ENCODE results near the gene TBC1D17.

The TBC1D17 gene

DNA sequence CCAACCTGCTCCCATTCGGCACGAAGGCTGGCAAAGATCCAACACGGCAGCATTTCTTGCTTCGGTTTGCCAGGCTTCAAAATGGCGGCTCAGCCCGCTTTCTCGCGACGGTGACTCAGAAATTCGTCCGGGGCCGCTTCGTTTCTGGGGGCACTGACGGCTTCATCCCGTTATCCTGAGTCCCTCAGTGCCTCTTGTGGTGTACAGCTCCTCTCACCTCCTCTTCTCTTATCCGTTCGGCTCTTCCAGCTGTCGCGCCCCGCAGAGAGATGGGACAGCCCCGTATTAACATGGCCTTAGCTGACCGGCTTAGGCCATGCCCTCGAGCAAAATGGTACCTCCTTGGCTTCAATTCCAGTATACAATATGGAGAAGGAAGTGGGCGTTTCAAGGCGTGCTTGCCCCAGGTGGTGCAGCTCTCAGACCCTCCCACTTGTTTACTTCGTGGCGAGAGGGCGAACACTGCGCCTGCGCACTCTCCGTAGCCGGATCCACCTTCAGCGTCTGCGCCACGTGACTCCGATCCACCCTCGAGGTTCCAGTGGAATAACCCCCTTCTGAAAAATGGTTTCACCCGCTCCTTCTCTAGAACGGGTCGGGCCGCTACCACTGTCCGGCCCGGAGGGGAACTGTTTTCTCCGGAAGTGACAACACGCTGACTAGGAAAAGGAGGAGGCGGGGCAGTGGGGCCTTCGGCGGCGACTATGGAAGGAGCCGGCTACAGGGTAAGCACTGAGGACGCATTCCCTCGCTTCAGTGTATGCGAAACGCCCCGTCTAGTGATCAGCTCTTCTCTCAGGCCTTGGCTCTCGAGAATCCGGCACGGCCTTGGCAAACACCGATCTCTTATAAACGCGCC is at the start of gene TBC1D17, which contains the start of gene AKT1S1:
TSS of gene TBC1D17 (plus strand) at position 683 of the 859 bp plus-strand sequence. CDS start at position 705, 22 bp downstream.
TSS of gene AKT1S1 (minus strand) at position 336 of the 859 bp plus-strand sequence. CDS start 4,060 bp downstream, outside the sequence.
- DNase-seq = peak; percentile 99 to 100 (median 100)

DNA sequence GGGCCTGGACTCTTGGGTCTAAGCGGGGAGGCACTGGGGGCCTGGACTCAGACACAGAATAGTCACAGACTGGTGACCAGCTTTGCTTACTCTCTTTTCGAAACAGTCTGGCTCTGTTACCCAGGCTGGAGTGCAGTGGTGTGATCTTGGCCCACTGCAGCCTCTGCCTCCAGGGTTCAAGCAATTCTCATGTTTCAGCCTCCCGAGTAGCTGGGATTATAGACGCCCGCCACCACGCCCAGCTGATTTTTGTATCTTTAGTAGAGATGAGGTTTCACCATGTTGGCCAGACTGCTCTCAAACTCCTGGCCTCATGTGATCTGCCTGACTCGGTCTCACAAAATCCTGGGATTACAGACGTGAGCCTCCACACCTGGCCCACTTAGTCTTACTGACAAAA is 48.3 kb upstream of the TBC1D17 start:
- DNase-seq = no peak

DNA sequence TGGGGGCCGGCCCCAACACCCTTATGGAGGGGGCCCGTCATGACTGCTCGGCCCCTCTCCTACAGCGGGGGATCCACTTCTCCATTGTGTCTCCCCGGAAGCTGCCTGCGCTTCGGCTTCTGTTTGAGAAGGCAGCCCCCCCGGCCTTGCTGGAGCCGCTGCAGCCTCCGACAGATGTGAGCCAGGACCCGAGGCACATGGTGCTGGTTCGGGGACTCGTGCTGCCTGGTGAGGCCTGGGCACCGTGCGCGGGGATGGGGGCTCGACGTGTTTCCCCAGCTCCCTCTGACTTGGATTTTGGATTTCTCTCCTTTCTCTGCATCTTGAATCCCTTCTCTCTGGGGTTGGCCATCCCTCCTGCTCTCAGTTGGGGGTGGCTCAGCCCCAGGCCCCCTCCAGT is 47.8 kb upstream of the TBC1D17 start:
- no peak for DNase-seq

DNA sequence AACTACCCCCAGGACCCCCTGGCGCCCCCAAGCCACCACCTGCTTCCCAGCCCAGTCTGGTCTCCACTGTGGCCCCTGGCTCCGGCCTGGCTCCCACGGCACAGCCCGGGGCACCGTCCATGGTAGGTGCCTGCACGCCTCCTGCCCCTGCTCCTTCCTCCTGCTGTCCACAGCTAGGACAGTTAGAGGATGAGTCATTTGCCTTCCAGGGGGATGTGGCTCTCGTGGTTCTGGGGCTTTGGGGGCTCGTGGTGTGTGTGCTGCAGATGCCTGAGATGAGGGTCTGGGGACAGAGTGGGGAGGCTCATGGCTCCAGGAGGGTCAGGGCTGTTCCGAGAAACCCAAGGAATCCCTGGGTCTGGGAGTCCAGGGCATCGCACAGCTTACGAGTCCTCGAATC is 46.7 kb upstream of the TBC1D17 start:
- DNase-seq = no peak

DNA sequence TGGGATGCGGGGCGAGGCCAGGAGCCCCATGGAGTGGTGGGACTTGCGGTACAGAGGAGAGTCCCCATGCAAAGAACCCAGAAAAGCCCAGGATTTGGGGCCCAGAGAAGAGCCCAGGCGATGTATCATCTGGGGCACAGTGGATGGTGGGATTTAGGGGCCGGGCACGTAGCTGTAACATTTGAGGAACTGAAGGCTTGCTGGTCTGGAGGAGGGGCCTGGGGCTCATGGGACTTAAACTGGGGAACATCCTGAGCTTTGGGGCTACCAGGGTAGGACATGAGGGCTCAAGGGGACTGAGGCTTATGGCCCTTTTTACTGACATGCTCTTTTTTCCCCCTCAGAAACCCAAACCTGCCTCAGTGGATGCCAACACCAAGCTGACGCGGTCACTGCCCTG is 45.9 kb upstream of the TBC1D17 start:
- DNase-seq = no peak

DNA sequence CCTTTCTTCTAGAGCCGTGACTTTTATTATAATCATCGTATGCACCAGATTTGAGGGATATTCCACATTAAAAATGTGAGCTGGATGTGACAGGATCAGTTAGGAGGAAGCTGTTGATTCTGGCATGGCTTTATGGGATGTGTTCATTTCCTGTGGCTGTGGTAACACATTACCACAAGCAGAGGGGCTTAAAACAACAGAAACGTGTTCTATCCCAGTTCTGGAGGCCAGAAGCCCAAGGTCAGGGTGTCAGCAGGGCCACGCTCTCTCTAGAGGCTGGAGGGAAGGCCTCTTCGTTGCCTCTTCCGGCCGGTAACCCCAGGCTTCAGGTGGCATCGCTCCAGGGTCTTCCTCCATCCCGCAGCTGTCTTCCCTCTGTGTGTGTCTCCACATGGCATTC is 44.9 kb upstream of the TBC1D17 start:
- DNase-seq = no peak

DNA sequence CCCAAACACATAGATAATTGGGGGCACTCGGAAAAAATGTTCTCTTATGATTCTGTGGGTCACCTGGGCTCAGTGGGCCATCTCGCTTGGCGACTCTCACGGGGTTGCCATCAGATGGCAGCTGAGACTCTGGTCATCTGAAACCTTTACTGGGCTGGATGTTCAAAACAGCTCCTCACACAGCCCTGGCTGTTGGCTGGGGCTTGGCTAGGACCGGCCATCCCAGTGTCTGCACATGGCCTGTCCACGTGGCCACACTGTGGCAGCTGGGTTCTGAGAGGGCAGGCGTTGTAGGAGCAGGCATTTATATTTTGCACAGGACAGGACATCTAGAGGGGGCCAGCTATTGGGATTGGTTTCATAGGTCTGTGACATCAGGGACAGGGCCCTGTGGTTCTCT is 43.9 kb upstream of the TBC1D17 start:
- no peak for DNase-seq

DNA sequence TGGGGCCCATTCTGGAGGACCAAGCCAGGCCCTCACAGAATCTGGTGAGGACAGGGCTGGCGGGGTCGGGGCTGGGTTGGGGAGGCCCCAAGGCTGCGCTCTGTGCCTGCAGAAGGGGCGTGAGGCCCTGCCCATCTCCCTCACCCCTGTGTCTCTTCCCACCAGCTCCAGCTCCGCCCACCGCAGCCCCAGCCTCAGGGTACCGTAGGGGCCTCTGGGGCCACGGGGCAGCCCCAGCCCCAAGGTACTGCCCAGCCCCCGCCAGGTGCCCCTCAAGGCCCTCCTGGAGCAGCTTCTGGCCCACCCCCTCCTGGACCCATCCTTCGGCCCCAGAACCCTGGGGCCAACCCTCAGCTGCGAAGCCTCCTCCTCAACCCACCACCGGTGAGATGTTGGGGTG is 41.9 kb upstream of the TBC1D17 start:
- no peak for DNase-seq

DNA sequence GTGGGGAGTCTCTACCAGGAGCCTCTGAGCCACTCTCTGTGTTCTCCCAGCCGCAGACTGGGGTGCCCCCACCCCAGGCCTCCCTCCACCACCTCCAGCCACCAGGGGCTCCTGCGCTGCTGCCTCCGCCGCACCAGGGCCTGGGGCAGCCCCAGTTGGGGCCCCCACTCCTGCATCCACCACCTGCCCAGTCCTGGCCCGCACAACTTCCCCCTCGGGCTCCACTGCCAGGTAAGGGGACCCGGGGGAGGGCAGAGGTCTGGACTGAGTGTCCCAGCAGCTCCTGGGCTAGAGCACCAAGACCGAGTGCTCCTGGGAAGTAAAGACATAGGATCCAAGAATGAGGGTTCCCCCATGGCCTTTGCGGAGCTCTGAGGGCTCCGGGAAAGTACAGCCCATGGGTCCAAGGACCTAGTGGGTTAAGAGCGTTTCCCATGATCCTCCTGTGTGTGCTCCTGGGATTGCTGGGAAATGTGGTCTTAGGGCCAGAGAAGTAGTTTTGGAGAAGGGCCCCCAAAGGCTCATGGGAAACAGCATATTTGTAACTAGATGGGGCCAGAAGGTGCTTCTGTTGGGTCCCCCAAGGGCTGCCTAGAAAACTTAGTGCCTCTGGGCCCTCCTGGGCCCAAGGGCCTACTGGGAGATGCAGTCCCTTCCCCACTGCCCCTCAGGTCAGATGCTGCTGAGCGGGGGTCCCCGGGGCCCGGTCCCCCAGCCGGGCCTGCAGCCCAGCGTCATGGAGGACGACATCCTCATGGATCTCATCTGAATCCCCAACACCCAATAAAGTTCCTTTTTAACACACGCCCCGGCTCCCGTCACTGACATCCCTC is 41.1 kb upstream of the TBC1D17 start:
- no peak for DNase-seq

DNA sequence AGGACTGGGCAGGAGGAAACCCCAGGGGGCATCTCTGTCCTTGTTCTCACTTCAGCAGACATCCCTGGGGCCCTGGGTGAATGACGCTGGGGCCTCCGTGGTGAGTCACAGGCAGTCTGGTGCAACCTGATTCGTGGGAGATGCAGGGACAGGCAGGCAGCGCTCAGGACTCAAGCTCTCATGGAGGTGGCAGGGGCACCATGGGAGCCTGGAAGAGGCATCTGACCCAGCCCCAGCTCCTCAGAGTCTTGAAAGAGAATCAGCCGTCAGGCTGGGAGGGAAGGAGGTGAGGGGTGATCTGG is 40.5 kb upstream of the TBC1D17 start:
- no peak for DNase-seq

DNA sequence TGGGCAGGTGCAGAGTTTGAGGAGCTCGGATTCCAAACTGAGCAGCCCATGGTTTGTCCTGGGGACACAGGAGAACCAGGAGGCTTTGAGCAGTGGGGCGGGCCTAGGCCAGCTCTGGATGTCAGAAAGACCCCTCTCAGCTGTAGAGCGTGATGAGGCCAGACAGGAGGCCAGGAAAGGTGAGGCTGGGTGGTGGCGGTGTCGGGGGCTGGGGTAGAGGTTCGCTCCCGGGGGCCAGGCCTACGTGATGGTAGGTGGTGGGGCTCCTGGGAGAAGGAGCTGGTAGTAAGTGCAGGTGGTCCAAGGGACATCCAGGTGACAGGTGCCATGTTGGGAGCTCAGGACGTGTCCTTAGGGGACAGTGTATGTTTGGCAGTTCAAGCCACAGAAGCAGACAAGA is 40.1 kb upstream of the TBC1D17 start:
- DNase-seq = no peak

DNA sequence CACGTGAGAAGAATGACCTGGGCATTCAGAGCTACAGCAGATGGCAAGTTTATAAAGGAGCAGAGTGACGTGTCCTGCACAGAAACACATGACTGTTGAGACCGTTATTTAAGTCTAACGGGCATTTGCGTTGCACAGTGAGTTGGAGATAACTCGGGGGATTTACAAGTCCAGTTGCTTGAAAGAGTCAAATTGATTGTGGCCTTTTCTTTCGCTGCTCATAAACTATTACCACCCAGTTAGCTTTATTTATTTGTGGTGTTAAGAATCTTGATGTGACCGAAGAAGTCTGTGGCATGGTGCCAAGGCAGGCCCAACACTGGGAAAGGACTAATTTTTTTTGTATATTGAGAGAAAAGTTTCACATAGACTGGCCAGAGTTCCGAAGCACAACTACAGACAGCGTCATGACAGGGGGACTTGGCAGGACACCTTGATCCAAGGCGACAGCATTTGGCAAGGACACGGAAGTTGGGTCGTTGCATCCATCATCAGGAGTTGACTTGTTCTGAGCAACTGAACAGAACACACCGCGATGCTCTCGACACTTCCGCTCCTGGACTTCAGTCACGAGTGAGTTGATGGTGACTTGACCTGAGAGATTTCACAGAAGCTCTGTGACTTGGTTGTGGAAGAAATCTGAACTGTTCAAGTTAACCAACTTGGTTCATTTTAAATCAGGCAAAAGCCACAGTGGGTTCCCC is 38.5 kb upstream of the TBC1D17 start:
- no peak for DNase-seq

DNA sequence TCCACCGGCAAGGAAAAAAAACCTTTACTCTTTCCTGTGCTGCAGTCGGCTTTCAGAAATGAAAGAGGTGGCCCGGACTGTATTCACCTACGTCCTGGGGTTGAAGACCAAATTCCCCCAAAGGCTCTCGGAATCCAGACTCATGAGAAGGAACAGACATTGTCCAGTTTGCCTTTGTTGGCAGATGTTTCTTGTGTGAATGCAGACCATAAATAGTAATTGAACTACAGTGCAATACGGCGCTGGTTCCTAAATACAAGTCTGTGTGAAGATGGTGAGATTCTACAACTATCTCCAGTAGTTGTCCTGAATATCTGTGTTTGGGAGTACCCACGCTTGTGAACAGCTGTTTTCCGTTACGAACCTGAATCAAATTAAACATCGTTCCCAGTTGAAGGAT is 37.8 kb upstream of the TBC1D17 start:
- DNase-seq = no peak

DNA sequence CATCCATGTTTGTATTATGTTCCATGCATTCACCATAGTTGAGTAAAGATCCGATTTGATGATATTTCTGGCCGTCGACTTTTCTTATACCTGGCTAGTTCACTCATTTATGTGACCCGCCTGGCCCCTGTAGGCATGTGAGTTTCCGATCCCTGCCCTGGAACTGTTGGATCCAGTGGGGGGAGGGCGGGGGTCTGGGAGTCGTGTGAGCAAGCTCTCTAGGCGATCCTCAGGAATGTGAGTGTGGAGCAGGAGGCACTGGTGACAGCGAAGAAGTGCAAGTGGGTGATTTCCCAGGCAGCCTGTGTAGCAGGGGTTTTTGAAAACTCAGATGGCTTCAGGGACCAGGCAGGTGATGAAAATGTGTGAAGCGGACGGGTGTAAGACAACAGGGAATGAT is 37.2 kb upstream of the TBC1D17 start:
- no peak for DNase-seq

DNA sequence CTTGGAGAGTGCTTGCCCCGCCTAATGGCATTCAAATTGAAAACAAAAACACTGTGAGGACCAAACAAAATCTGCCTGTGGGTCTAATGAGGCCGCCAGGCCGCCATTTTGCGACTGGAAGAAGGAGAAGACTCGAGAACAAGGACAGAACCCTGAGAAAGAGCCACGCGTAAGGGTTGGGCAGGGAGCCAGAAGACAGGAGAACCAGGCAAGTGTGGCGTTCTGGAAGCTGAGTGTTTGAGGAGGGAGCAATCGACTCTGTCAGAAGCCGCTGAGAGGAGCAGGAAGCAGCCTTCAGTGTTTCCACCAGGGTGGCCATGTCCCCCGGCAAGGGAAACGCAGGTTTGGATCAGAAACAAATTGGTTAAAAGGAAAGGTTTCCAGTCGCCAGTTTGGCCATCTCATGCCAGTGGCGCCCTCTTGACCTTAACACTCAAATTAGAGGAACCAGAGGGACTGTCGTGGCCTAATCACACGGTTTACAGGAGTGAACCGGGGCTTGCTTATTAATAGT is 36.7 kb upstream of the TBC1D17 start:
- DNase-seq = no peak

DNA sequence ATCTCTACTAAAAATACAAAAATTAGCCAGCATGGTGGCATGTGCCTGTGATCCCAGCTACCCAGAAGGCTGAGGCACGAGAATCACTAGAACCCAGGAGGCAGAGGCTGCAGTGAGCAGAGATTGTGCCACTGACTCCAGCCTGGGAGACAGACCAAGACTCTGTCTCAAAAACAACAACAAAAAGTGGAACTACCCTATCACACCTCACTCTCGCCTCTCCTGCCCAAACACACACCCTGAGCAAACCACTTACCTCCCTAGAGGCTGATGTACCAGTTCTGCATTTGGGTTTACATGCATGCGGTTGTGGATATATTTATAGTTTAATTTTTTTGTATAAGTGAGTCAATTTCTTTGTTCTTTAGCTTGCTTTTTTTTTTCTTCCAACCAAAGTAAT is 34.2 kb upstream of the TBC1D17 start:
- DNase-seq = no peak

DNA sequence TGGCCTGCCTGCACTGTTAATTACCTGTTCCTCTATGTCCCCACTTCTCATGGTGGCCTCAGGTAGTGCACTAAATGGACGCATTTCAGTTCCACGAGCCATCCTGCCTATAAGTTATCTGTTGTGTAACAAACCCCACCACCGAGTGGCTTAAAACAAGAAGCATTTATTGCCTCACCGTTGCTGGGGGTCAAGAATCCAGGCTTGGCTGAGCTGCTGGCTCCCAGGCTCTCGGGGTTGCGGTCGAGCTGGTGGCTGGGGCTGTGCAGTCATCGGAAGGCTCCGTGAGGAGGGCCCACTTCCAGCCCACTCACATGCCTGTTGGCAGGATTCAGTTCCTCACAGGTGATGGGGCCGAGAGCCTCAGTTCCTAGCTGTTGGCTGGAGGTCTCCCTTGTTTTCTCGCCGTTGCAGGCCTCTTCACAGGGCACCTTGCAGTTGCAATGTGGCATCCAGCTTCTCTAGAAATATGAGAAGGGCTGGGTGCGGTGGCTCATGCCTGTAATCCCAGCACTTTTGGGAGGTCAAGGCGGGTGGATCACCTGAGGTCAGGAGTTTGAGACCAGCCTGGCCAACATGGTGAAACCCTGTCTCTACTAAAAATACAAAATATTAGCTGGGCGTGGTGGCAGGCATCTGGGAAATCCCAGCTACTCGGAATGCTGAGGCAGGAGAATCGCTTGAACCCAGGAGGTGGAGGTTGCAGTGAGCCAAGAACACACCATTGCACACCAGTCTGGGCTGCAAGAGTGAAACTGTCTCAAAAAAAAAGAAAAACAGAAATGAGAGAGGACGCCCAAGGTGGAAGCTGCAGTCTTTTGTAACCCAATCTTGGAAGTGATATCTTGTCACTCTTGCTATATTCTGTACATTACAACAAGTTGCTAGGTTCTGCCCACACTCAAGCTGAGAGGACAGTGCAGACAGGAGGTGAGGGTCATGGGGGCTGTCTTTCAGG is 33.1 kb upstream of the TBC1D17 start:
- no peak for DNase-seq

DNA sequence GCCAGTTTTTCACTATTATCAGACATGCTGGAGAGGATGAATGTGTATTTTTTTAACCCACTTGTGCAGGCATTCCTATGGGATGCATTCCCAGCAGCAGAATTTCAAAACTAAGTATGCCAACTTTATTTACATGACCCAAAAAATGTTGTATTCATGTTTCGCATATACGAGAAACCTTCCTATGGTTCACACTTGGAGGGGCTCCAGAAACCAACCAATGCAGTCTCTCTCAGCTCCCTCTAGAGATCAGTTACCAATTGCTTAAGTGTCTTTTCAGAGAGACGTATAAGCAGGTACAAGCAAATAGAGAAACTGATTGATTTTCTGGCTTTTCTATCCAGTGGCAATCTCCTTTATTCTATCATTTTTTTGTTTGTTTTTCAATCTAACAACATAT is 32.1 kb upstream of the TBC1D17 start:
- no peak for DNase-seq

DNA sequence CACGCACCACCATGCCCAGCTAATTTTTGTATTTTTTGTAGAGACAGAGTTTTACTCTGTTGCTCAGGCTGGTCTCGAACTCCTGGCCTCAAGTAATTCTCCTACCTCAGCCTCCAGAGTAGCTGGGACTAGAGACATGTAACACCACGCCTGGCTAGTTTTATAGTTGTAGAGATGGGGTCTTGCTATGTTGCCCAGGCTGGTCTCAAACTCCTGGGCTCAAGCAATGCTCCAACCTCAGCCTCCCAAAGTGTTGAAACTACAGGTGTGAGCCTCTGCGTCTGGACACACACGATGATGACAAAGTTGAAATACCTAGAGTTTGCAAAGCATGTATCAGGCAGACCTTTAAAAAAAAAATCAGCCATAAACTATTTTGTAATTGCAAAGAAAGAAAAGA is 31.1 kb upstream of the TBC1D17 start:
- no peak for DNase-seq

DNA sequence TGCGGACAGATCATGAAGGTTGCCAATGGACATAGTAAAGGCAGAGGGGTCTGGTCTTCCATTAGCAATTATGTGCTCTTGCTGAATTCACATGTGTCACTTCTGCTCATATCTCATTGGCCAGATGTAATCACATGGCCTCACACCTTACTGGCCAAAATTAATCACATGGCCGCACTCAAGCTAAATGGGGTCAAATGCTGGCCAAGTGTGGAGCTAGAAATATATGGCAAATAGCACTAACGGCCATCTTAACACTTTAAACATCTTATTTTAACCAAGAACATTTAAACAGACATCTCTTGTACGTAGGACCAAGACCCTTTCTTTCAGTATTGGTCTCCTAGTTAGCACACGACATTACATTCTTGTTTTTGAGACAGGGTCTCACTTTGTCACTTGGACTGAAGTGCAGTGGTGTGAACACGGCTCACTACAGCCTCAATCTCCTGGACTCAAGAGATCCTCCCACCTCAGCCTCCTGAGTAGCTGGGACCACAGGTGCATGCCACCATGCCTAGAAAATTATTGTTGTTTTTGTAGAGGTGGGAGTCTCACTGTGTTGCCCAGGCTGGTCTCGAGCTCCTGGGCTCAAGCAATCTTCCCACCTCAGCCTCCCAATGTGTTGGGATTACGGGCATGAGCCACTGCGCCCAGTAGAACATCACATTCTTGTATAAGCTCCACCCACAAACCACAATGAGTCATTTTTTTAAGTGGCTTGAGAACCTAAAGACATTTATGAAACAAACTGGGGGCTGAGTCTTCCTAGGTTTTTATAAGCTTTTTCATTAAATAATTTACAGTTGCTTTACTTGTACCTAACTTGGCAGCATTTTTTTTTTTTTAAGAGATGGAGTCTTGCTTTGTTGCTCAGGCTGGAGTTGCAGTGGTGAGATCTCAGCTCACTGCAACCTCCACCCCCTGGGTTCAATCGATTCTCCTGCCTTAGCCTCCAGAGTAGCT is 29.5 kb upstream of the TBC1D17 start:
- DNase-seq = no peak

DNA sequence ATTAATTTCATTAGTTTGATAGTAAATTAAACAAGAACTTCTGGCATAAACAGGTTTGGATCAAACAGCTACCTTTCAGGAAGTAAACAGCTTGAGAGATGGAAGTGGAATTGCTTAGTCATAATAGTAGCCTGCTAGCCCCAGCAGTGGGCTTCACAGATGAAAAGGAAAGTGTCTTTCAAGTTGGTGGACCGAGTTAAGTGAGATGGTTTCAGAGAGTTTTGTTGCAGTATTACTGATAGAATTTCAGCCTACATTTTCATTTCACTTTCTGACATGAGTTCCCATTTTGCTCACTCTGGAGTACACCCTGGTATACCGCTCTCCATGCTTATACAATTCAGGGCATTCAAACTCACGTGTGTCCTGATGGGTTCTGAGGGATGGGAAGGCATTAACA is 28.6 kb upstream of the TBC1D17 start:
- DNase-seq = no peak

All from stimulated activated naive CD4-positive, alpha-beta T cell (primary cell).